K562 (cell line): ENCODE results near the gene C19orf47. TPM values are rescaled to one million over a fixed set of nuclear protein-coding genes. Genes with fewer than 3 reads are reported as not detected.

Experiments
- BCL6 ChIP-seq: fragments of 250-450 bp; sonication (Bioruptor Pico); IDR thresholded peaks from 2 replicates; pipeline ENCODE4 v1.4.0; 2020
- BRD9 ChIP-seq: fragments of 450-650 bp; IDR thresholded peaks from 2 replicates; pipeline ENCODE4 v1.6.1; 2018; ENCODE audit warnings: low read depth; ENCODE audit not compliant: partially characterized antibody
- CEBPB ChIP-seq: fragments of 450-650 bp; IDR thresholded peaks from 2 replicates; pipeline ENCODE4 v1.6.1; 2016; ENCODE audit warnings: missing genetic modification characterization, missing compliant biosample characterization
- ETS1 ChIP-seq: conservative IDR thresholded peaks from 2 replicates; pipeline ENCODE4 v1.6.1; 2011; ENCODE audit warnings: low read depth, mild to moderate bottlenecking, low read length; ENCODE audit not compliant: control insufficient read depth
- ETS2 ChIP-seq: IDR thresholded peaks from 2 replicates; pipeline ENCODE4 v1.6.1; 2016; ENCODE audit warnings: borderline replicate concordance, missing genetic modification characterization, mild to moderate bottlenecking, moderate library complexity, missing compliant biosample characterization; ENCODE audit not compliant: poor library complexity, severe bottlenecking
- ETV1 ChIP-seq: fragments of 450-650 bp; conservative IDR thresholded peaks from 2 replicates; pipeline ENCODE4 v1.6.1; 2016; ENCODE audit warnings: missing genetic modification characterization, control low read depth, low read depth, missing compliant biosample characterization
- FOSL1 ChIP-seq: fragments of 200-800 bp; sonication (Bioruptor generic); conservative IDR thresholded peaks from 2 replicates; pipeline ENCODE4 v1.6.1; 2016; ENCODE audit warnings: missing genetic modification characterization, missing compliant biosample characterization
- FOXK1 ChIP-seq: sonication (generic); formaldehyde crosslinking; IDR thresholded peaks from 2 replicates; pipeline ENCODE4 v1.8.0; 2022; ENCODE audit warnings: missing genetic modification reagents, mild to moderate bottlenecking, borderline replicate concordance
- HCFC1 ChIP-seq: IDR thresholded peaks from 2 replicates; pipeline ENCODE4 v1.6.1; 2012; ENCODE audit warnings: low read depth, low read length, improper control_type of control experiment
- HNRNPK ChIP-seq: fragments of 200-400 bp; formaldehyde crosslinking; IDR thresholded peaks from one replicate; pipeline ENCODE4 v1.6.1; 2018; ENCODE audit warnings: mild to moderate bottlenecking, low read depth, low read length; ENCODE audit not compliant: poor library complexity, severe bottlenecking
- MAFK ChIP-seq: IDR thresholded peaks from 2 replicates; pipeline ENCODE4 v1.6.1; 2011; ENCODE audit warnings: low read length, improper control_type of control experiment
- MCM3 ChIP-seq: fragments of 450-650 bp; IDR thresholded peaks from 2 replicates; pipeline ENCODE4 v1.6.1; 2016
- NCOA4 ChIP-seq: fragments of 450-650 bp; IDR thresholded peaks from 2 replicates; pipeline ENCODE4 v1.6.1; 2018; ENCODE audit warnings: mild to moderate bottlenecking; ENCODE audit not compliant: partially characterized antibody
- RBM25 ChIP-seq: fragments of 200-400 bp; formaldehyde crosslinking; IDR thresholded peaks from 2 replicates; pipeline ENCODE4 v1.6.1; 2018; ENCODE audit warnings: low read length, low read depth, moderate library complexity; ENCODE audit not compliant: severe bottlenecking
- SMC3 ChIP-seq: conservative IDR thresholded peaks from 2 replicates; pipeline ENCODE4 v1.6.1; 2011; ENCODE audit warnings: low read depth, low read length, improper control_type of control experiment; ENCODE audit not compliant: insufficient read depth
- ZBTB49 ChIP-seq: sonication (generic); formaldehyde crosslinking; IDR thresholded peaks from 2 replicates; pipeline ENCODE4 v1.8.0; 2022; ENCODE audit warnings: missing genetic modification reagents, mild to moderate bottlenecking, borderline replicate concordance
- ZFP36 ChIP-seq: fragments of 150-350 bp; IDR thresholded peaks from 2 replicates; pipeline ENCODE4 v1.6.1; 2018; ENCODE audit warnings: low read length, low read depth; ENCODE audit not compliant: partially characterized antibody
- ZNF217 ChIP-seq: sonication (generic); formaldehyde crosslinking; IDR thresholded peaks from 2 replicates; pipeline ENCODE4 v1.8.0; 2022; ENCODE audit warnings: mild to moderate bottlenecking, missing genetic modification reagents
- ZNF518B ChIP-seq: fragments of 250-450 bp; sonication (Bioruptor Pico); IDR thresholded peaks from 2 replicates; pipeline ENCODE4 v1.5.0; 2021; ENCODE audit warnings: mild to moderate bottlenecking, moderate library complexity
- polyA plus RNA-seq, 8 experiments: library from polyadenylated mRNA; depleted of rRNA in 4 of 8; stranded (reverse) in 5 of 8; unstranded in 3 of 8; fragments of >200 nt; fragmentation: Nextera tagmentation in 2 of 8; fragmentation: Illumina TruSeq in 1 of 8; extraction: Ambion mirVana in 2 of 8; extraction: Trizol in 1 of 8; gene quantifications; 2 replicates each; pipeline versions ENCODE4 v1.2.1 to v1.2.3, GENCODE V29; 2011 to 2014; ENCODE audit warnings: inconsistent platforms in 1 of 8, missing spikeins in 1 of 8
- total RNA-seq, 7 experiments: library from RNA; depleted of rRNA in 6 of 7; stranded (reverse); fragments of >200 nt in 6 of 7; fragmentation: Illumina TruSeq in 2 of 7; extraction: Trizol in 2 of 7; gene quantifications; 2 replicates each; pipeline versions ENCODE4 v1.2.1 to v1.2.3, GENCODE V29; 2011 to 2021; ENCODE audit warnings: low replicate concordance in 1 of 7

C19orf47 gene
- total and polyA plus RNA-seq, 9 of the 15 experiments (the other 6 are each of a cell fraction or from before 2014, with no cell fraction given): 0.08 to 26.1 (median 14.7) TPM

DNA sequence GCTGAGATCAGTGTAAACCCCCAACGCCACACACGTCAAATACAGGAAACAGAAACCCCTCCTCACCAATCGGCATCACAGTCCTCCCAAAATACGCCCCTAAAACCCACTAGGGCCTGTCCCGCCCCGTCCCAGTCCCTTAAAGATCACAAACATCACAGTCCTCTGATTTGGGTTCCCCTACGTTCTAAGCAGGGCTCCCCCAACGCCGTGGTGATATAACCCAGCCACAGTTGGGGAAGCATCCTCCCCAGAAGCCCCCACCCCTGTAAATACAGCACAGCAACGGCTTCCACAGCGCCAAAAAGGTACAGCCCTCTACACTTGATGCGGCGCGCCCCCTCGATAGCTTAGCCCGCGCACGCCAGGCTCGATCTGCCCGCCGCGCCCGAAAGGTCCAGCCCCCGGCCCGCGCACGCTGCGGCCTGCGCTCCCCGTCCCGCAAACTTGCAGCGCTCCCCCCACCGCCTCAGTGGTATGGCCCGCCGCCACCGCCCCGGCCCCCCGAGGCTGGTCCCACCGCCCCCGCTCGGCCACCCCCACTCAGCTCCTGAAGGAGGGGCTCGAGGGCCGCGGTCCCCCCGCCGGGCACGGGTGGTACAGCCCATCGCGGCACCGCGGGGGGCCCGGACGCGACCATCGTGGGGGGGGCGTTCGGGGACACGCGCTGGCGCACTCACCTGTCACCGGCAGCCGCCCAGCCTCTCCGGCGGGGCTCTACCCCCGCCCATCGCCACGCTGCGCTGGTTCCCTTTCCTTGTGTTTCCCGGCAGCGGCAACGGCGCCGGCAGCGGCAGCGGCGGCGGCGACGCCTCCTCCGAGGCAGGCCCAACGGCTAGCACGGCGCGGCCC is 63.5 kb downstream of the C19orf47 start, which contains the start of gene AKT2 (continued):
- no peak for TF ChIP-seq ETV1 (tag)
- TF ChIP-seq ZFP36: no peak
- no peak for TF ChIP-seq ETS2 (tag)
- peak; percentile 92 for TF ChIP-seq HNRNPK
- no peak for TF ChIP-seq MAFK
- TF ChIP-seq FOXK1: no peak
- peak; percentile 46 for TF ChIP-seq RBM25
- no peak for TF ChIP-seq FOSL1 (tag)
- no peak for TF ChIP-seq BCL6 (CRISPR knock-in tag)
- no peak for TF ChIP-seq ZNF217 (CRISPR knock-in tag)
- TF ChIP-seq ZNF518B (CRISPR knock-in tag): no peak
- TF ChIP-seq ZBTB49 (CRISPR knock-in tag): no peak
- TF ChIP-seq ETS1: peak; percentile 72; the same call in 1 of the 2 replicates
- no peak for TF ChIP-seq NCOA4
- TF ChIP-seq SMC3: 0 out of 2 replicates have a peak, but pooled peaks have one; percentile 5
- TF ChIP-seq HCFC1: 0 out of 2 replicates have a peak, but pooled peaks have one; percentile 23
- no peak for TF ChIP-seq BRD9
- no peak for TF ChIP-seq MCM3
- no peak for TF ChIP-seq CEBPB (tag)
